ENCODE data around the gene MAGT1.

DNA sequence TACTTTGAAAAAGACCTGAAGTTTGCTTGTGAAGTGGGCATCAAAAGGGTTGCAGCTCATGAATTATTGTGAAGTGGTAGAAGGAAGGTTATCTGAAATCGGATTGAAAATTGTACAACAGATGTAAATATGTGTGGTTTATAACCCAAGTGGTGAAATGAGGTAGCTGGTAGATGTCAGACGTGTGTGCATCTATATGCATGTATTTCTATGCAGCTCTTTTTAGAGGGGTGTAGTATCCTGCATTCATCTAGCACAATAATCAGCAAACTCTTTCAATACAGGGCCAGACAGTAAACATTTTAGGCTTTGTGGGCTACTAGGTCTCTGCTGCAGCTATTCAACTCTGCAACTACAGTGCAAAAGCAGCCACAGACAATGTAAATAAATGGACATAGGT, 118.6 kb downstream of the MAGT1 start:
- TF ChIP-seq, protein P1, sequence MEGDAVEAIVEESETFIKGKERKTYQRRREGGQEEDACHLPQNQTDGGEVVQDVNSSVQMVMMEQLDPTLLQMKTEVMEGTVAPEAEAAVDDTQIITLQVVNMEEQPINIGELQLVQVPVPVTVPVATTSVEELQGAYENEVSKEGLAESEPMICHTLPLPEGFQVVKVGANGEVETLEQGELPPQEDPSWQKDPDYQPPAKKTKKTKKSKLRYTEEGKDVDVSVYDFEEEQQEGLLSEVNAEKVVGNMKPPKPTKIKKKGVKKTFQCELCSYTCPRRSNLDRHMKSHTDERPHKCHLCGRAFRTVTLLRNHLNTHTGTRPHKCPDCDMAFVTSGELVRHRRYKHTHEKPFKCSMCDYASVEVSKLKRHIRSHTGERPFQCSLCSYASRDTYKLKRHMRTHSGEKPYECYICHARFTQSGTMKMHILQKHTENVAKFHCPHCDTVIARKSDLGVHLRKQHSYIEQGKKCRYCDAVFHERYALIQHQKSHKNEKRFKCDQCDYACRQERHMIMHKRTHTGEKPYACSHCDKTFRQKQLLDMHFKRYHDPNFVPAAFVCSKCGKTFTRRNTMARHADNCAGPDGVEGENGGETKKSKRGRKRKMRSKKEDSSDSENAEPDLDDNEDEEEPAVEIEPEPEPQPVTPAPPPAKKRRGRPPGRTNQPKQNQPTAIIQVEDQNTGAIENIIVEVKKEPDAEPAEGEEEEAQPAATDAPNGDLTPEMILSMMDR (IDR thresholded peaks at IDR 0.05) = no peak
- no peak for TF ChIP-seq EZH2 (IDR thresholded peaks at IDR 0.05; ENCODE audit: borderline replicate concordance, insufficient read depth, low read depth, low read length, poor library complexity, severe bottlenecking)
